ENCODE data around the gene PNCK. TPM values are rescaled to one million over a fixed set of nuclear protein-coding genes. Genes with fewer than 3 reads are reported as not detected.
"Not testable (repeated sequence)": the region's sequence is repeated elsewhere in the genome, so short reads cannot be mapped to it uniquely, and the experiment has no call there.

Gene PNCK
- total and polyA plus RNA-seq, 2 of the 13 experiments (the other 11 are each of a cell fraction or from before 2014, with no cell fraction given): 33.1 TPM; not detected in 1

DNA sequence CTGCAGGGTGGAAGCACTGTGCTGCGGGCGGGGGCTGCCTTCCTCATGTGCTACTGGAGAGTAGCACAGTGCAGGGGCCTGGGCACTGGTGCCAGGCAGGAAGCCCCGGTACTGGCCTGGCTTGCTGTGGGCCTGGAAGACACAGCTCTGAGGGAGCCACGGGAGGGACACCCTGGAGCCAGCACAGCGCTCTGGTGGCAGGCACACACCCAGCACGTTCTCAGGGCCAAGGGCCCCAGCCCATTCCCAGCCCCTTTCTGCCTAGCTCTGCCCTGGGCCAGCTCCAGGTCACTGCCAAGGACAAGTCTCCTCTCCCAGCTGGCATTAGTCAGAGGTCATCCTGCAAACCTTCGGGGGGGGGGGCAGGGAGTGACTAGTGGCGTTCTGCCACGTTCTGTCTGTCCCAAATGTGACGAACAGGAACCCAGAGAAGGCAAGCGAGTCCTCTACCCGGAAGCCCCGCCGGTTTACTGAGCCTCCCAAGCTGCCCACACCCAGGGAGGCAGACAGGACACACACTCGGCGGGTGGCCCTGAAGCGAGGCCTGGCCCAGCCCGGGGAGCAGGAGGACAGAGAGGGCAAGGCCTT lies 26.3 kb upstream of the PNCK start:
- CTCF ChIA-PET (ENCODE audit: low intra/inter-chr PET ratio, low total read pairs); H3K27me3 ChIP-seq (ENCODE audit: control insufficient read depth in 1 of 2, insufficient read depth in 2 of 2, low read length in 2 of 2); H3K27ac ChIP-seq (ENCODE audit: extremely low read length, insufficient read depth, low read length); H4K20me1 ChIP-seq (ENCODE audit: insufficient read depth, low read length); H3K9me3 ChIP-seq (ENCODE audit: low read length); H2AFZ ChIP-seq (ENCODE audit: low read length); BruUV-seq (replicated peaks); intact Hi-C loops (cut with micrococcal nuclease; ENCODE audit: unreplicated experiment); FAIRE-seq; H3K79me2 ChIP-seq (ENCODE audit: insufficient read depth, low read length); in situ Hi-C loops (cut with HindIII; ENCODE audit: extremely low pct_ligation_motif_present, low pct_unique_long_range_greater_than_20kb); POLR2A ChIA-PET; DNase-seq (ENCODE audit: low spot score); H3K36me3 ChIP-seq (replicated peaks in 1 of 2; ENCODE audit: control insufficient read depth in 1 of 2, insufficient read depth in 2 of 2, low read length in 2 of 2); H3K4me3 ChIP-seq (replicated peaks in 1 of 3; ENCODE audit: insufficient read depth in 1 of 3, low read depth in 2 of 3, low read length in 3 of 3); H3K4me2 ChIP-seq (ENCODE audit: low read depth, low read length); H3K9ac ChIP-seq (ENCODE audit: insufficient read depth, low read depth, low read length): not testable (repeated sequence)
- peaks cover 14% of the 10 kb centered on the region for H3K4me1 ChIP-seq (ENCODE audit: insufficient read depth, low read length)
- no CpG with 5 or more reads among the region's 18 CpGs for WGBS (ENCODE audit: low lambda C conversion rate)
- ATAC-seq: peak; percentile 11
- peak; percentile 63 for TF ChIP-seq AGO2 (optimal IDR thresholded peaks at IDR 0.05; ENCODE audit: low read depth, low read length)
- TF ChIP-seq RBFOX2 (IDR thresholded peaks at IDR 0.05; ENCODE audit: low read depth, low read length): peak; percentile 52
- peak; percentile 92 for TF ChIP-seq AGO1 (IDR thresholded peaks at IDR 0.05; ENCODE audit: low read depth, low read length, poor library complexity, severe bottlenecking)

GRCh38 chrX:153699210-153699783 lies 25.7 kb upstream of the PNCK start:
- DNase-seq (ENCODE audit: low spot score); H2AFZ ChIP-seq (ENCODE audit: low read length); H3K27ac ChIP-seq (ENCODE audit: extremely low read length, insufficient read depth, low read length); H3K9me3 ChIP-seq (ENCODE audit: low read length); intact Hi-C loops (cut with micrococcal nuclease; ENCODE audit: unreplicated experiment); H3K4me2 ChIP-seq (ENCODE audit: low read depth, low read length); H3K9ac ChIP-seq (ENCODE audit: insufficient read depth, low read depth, low read length); in situ Hi-C loops (cut with HindIII; ENCODE audit: extremely low pct_ligation_motif_present, low pct_unique_long_range_greater_than_20kb); H4K20me1 ChIP-seq (ENCODE audit: insufficient read depth, low read length); FAIRE-seq; H3K79me2 ChIP-seq (ENCODE audit: insufficient read depth, low read length); H3K27me3 ChIP-seq (ENCODE audit: control insufficient read depth in 1 of 2, insufficient read depth in 2 of 2, low read length in 2 of 2); H3K36me3 ChIP-seq (replicated peaks in 1 of 2; ENCODE audit: control insufficient read depth in 1 of 2, insufficient read depth in 2 of 2, low read length in 2 of 2); CTCF ChIA-PET (ENCODE audit: low intra/inter-chr PET ratio, low total read pairs); BruUV-seq (replicated peaks); H3K4me3 ChIP-seq (replicated peaks in 1 of 3; ENCODE audit: insufficient read depth in 1 of 3, low read depth in 2 of 3, low read length in 3 of 3): not testable (repeated sequence)
- H3K4me1 ChIP-seq (ENCODE audit: insufficient read depth, low read length): peaks cover 14% of the 10 kb centered on the region
- no CpG with 5 or more reads among the region's 16 CpGs for WGBS (ENCODE audit: low lambda C conversion rate)
- POLR2A ChIA-PET: interaction anchor here (1.0 to 1.6 kb wide), 2 partner anchors 13 to 29 kb away, joined by 4 to 8 read pairs; partner anchors contain the start of gene SLC6A8
- ATAC-seq: peak; percentile 11
- TF ChIP-seq HNRNPL (IDR thresholded peaks at IDR 0.05; ENCODE audit: low read depth, low read length) (0 out of 2 replicates have a peak, but pooled peaks have one; percentile 24), POLR2G (IDR thresholded peaks at IDR 0.05; ENCODE audit: low read depth, low read length) (peak; percentile 52; the same call in 1 of the 2 replicates), HNF4A (CRISPR knock-in tag; IDR thresholded peaks at IDR 0.05) (peak; percentile 10; the same call in 1 of the 2 replicates), SALL1 (CRISPR knock-in tag; IDR thresholded peaks at IDR 0.05) (0 out of 2 replicates have a peak, but pooled peaks have one; percentile 21)
- TF ChIP-seq, protein P1, sequence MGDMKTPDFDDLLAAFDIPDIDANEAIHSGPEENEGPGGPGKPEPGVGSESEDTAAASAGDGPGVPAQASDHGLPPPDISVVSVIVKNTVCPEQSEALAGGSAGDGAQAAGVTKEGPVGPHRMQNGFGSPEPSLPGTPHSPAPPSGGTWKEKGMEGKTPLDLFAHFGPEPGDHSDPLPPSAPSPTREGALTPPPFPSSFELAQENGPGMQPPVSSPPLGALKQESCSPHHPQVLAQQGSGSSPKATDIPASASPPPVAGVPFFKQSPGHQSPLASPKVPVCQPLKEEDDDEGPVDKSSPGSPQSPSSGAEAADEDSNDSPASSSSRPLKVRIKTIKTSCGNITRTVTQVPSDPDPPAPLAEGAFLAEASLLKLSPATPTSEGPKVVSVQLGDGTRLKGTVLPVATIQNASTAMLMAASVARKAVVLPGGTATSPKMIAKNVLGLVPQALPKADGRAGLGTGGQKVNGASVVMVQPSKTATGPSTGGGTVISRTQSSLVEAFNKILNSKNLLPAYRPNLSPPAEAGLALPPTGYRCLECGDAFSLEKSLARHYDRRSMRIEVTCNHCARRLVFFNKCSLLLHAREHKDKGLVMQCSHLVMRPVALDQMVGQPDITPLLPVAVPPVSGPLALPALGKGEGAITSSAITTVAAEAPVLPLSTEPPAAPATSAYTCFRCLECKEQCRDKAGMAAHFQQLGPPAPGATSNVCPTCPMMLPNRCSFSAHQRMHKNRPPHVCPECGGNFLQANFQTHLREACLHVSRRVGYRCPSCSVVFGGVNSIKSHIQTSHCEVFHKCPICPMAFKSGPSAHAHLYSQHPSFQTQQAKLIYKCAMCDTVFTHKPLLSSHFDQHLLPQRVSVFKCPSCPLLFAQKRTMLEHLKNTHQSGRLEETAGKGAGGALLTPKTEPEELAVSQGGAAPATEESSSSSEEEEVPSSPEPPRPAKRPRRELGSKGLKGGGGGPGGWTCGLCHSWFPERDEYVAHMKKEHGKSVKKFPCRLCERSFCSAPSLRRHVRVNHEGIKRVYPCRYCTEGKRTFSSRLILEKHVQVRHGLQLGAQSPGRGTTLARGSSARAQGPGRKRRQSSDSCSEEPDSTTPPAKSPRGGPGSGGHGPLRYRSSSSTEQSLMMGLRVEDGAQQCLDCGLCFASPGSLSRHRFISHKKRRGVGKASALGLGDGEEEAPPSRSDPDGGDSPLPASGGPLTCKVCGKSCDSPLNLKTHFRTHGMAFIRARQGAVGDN (CRISPR knock-in tag; IDR thresholded peaks at IDR 0.05): peak; percentile 27

Data from HepG2 (cell line).